SIG-M5 treated with dmso at 0.1 percent for 504 hours (cell line): ENCODE results near the gene METTL16.

Source experiments
- DNase-seq: peaks from one replicate; lab custom pipeline; 2025; ENCODE audit not compliant: unreplicated experiment; lab: John Stamatoyannopoulos, UW

METTL16 gene

GRCh38 chr17:2368359-2368758 lies 143.3 kb downstream of the METTL16 start:
- no peak for DNase-seq

GRCh38 chr17:2366747-2367494 lies 144.8 kb downstream of the METTL16 start:
- no peak for DNase-seq
